DMS 273 (cell line): ENCODE measurements around the gene SWT1.

Source experiments
- DNase-seq: peaks from one replicate; lab custom pipeline; 2025; ENCODE audit not compliant: unreplicated experiment; lab: John Stamatoyannopoulos, UW

SWT1 gene

DNA sequence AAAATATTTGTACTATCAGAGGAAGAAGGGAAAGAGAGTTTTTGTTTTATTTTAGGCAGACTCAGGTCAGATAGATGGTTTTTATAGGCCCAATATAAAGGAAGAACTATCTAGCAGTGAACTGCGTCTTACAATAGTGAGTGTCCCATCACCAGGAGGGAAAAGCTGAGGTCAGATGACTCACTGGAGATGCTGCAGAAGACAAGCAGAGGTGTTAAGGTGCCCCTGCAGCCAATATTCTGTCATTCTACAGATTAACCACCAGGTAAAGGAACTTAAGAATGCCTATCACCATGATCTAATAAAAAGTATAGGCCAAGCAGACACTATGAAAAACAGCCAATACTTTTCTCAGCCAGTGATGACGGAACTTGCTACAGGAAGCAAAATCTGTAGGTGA, 130.5 kb downstream of the SWT1 start:
- no peak for DNase-seq

DNA sequence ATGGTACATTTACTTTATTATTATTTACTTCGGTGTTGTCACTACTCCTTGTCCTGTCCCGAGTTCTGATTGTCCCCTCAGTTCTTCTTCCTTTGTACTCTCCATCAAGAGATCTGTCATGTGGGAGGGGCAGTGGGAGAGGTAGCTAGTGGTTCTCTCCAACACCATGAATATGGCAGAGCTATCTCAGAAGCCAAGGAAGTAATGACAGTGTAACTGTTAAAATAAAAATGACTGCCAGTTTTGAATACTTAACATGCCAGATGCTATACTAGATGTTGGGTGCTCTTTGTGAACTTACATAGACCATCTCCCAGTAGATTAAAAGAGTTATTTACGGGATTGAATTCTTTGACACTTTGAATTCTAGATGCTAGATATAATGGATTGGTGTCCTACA, 131.5 kb downstream of the SWT1 start:
- DNase-seq, result no peak

DNA sequence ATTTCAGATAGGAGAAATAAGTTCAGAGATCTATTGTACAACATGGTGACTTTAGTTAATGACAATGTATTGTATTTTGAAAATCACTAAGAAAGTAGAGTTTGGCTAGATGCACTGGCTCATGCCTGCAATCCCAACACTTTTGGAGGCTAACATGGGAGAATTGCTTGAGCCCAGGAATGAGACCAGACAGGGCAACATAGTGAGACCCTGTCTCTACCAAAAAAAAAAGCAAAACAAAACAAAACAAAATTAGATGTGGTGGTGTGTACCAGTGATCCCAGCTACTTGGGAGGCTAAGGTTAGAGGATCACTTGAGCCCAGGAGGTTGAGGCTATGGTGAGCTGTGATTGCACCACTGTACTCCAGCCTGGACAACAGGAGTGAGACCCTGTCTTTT, 132.9 kb downstream of the SWT1 start:
- no peak for DNase-seq

- no peak for DNase-seq
Observed at GRCh38 chr1:185291159-185291558, 134.2 kb downstream of the SWT1 start.

DNA sequence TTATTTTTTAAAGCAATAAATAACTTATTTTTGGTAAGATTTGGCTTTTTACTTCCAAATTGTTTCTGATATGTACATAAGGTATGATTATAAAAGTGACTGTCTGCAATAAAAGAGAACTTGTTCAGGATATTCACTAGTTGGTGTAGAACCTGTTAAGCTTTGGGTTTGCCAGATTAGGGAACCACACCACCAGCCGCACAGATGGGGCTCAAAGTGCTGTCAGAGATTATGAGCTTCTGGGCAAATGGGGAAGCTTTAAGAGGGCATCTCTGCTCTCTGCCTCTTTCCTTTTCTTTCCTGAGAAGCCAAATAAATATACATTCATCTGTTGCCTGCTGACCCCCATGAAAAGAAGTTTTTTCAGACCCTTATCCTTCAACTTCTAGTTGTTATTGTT, 134.7 kb downstream of the SWT1 start:
- DNase-seq, result peak; percentile 30

GRCh38 chr1:185292237-185292636, 135.3 kb downstream of the SWT1 start:
- no peak for DNase-seq

GRCh38 chr1:185293967-185294542, 137.1 kb downstream of the SWT1 start:
- no peak for DNase-seq

DNA sequence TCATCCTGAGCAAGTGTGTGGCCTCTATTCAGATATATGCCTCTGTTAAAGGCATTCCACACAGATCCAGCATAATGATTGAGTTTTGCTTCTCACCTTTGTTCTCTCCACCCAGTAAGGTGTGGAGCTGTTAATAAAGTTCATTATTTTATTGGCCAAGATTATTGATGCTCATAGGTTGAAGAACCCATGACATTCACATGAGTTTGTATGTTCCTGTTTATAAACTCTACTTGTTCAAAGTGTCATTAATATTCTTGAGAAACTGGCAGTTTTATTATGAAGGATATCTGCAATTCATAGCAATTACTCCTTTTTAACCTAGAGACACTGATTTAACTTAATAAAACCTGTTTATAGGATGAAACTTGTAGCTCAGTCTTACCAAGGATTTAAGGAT, 138.1 kb downstream of the SWT1 start:
- DNase-seq, result no peak

DNA sequence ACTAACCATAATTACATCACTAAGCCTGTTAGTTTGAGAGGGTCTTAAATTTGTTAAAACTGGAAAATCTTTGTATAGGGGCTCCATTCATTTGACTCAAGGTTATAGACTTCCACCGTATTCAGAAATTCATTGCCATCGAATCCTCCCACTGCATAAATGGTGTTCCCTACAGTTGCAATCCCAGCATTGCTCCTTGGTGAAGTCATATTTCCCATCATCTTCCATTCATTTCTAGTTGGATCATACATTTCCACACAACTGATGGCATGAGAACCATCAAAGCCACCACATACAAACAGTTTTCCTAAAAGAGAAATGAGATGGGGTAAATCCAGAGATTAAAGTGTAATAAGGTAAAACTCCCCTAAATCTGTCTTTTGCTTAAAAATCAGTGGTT, 141.0 kb downstream of the SWT1 start:
- DNase-seq, result no peak

- DNase-seq, result peak; percentile 15
Observed at GRCh38 chr1:185300152-185300551, 143.2 kb downstream of the SWT1 start.

DNA sequence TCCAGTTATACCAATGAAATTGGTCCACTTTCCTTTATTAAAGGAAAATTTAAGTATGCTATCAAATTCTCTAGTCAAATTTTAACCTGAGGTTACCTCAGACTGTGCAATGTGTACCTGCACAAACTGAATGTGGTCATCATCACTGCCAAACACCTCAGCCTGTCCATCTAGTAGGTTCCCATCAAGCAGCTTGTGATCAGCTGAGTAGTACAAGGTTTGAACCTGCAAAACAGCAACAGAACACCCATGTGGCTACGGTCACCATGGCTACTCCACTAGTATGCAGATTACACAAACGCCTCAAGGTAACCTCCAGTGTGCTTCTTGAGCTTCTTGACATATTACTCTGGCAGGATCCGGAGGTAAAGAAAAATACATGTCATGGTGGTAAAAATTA, 148.5 kb downstream of the SWT1 start:
- no peak for DNase-seq

GRCh38 chr1:185308126-185308525, 151.2 kb downstream of the SWT1 start:
- no peak for DNase-seq

GRCh38 chr1:185309566-185309965, 152.6 kb downstream of the SWT1 start:
- DNase-seq, result no peak

GRCh38 chr1:185311589-185312225, 154.7 kb downstream of the SWT1 start:
- no peak for DNase-seq

- no peak for DNase-seq
Observed at GRCh38 chr1:185312361-185313138, 155.6 kb downstream of the SWT1 start.

DNA sequence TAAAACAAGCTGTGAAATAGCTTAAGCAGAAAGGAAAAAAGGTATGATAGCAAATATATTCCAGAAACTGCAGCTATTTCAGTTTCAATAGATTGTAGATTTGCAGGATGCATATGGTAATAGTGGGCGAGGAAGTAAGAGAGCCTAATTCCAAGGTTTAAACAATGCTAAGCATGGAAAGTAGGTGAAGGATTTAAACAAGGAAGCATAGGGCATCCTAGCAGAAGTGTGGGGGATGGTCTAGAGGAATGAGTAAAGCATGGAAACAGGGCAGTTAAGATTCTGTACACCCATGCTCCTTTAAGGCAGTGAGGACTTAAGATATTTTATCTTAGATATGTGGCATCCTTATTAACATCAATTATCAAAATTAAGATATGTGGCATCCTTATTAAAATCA, 157.4 kb downstream of the SWT1 start:
- DNase-seq, result peak; percentile 26

GRCh38 chr1:185315445-185316071, 158.6 kb downstream of the SWT1 start:
- DNase-seq, result peak; percentile 50

GRCh38 chr1:185316163-185317033, 159.4 kb downstream of the SWT1 start:
- DNase-seq, result peak; percentile 96

- DNase-seq, result peak; percentile 96
Observed at GRCh38 chr1:185317034-185317885, 160.3 kb downstream of the SWT1 start, which contains the start of gene IVNS1ABP. TSS of gene IVNS1ABP (minus strand) at chr1:185317243. CDS start at chr1:185309493, 7,750 bp downstream.

- DNase-seq, result no peak
Observed at GRCh38 chr1:185317886-185318310, 160.9 kb downstream of the SWT1 start.
